OCI-LY7 (cell line): ENCODE data around the gene SLC5A11. TPM values are rescaled to one million over a fixed set of nuclear protein-coding genes. Genes with fewer than 3 reads are reported as not detected.

Experiments
- BruUV-seq: library from RNA; stranded (reverse); fragments of 400-500 nt; replicated peaks from 2 replicates; lab custom pipeline; 2021; lab: Mats Ljungman, UMichigan
- CTCF ChIA-PET: fragments of 300-600 bp; sonication (Branson Sonifier 250); formaldehyde crosslinking; loops from one replicate; lab custom pipeline; 2022; ENCODE audit warnings: antibody characterized with exemption; ENCODE audit not compliant: unreplicated experiment; lab: Charles Lee
- POLR2A ChIA-PET: fragments of 300-600 bp; sonication (Branson Sonifier 250); formaldehyde crosslinking; loops from one replicate; lab custom pipeline; 2022; ENCODE audit warnings: antibody characterized with exemption; lab: Charles Lee
- DNase-seq: peaks from one replicate; pipeline ENCODE4 v3.0.0-alpha.2; 2015; ENCODE audit warnings: low spot score
- H2AFZ ChIP-seq: fragments of 200-600 bp; sonication (generic), shearing (Covaris generic); 2 replicates; pipeline ENCODE4 v1.6.1; 2014; ENCODE audit warnings: mild to moderate bottlenecking, antibody characterized with exemption, low read length, moderate library complexity
- H3K27ac ChIP-seq: fragments of 200-600 bp; sonication (generic); 2 replicates; pipeline ENCODE4 v1.5.1; 2014; ENCODE audit warnings: mixed run types, low read depth, mild to moderate bottlenecking, moderate library complexity, low read length, inconsistent platforms; ENCODE audit not compliant: poor library complexity, severe bottlenecking
- H3K36me3 ChIP-seq: fragments of 200-600 bp; sonication (generic); 2 replicates; pipeline ENCODE4 v1.6.1; 2014; ENCODE audit warnings: mild to moderate bottlenecking, antibody characterized with exemption, low read length, moderate library complexity, mixed read lengths; ENCODE audit not compliant: insufficient read depth
- H3K4me1 ChIP-seq: fragments of 200-600 bp; sonication (generic); 2 replicates; pipeline ENCODE4 v1.5.1; 2014; ENCODE audit warnings: mild to moderate bottlenecking, low read length; ENCODE audit not compliant: insufficient read depth, poor library complexity, severe bottlenecking
- H3K4me2 ChIP-seq: fragments of 200-600 bp; sonication (generic); 2 replicates; pipeline ENCODE4 v1.6.1; 2014; ENCODE audit warnings: mild to moderate bottlenecking, low read length
- H3K4me3 ChIP-seq: fragments of 200-600 bp; sonication (generic); 2 replicates; pipeline ENCODE4 v1.5.1; 2014; ENCODE audit warnings: mild to moderate bottlenecking, low read depth, low read length; ENCODE audit not compliant: poor library complexity, severe bottlenecking
- H3K79me2 ChIP-seq: fragments of 200-600 bp; sonication (generic); 2 replicates; pipeline ENCODE4 v1.6.1; 2016; ENCODE audit warnings: low read depth, mild to moderate bottlenecking, low read length, moderate library complexity, mixed read lengths; ENCODE audit not compliant: insufficient read depth
- H3K9me2 ChIP-seq: fragments of 200-600 bp; sonication (generic); 2 replicates; pipeline ENCODE4 v1.6.1; 2016; ENCODE audit warnings: mild to moderate bottlenecking, low read length, mixed read lengths; ENCODE audit not compliant: insufficient read depth
- H3K9me3 ChIP-seq: fragments of 200-600 bp; sonication (generic); 2 replicates; pipeline ENCODE4 v1.6.1; 2014; ENCODE audit warnings: mild to moderate bottlenecking, mixed run types, low read length, mixed read lengths
- H4K20me1 ChIP-seq: fragments of 200-600 bp; sonication (generic); 2 replicates; pipeline ENCODE4 v1.6.1; 2014; ENCODE audit warnings: mild to moderate bottlenecking, antibody characterized with exemption, low read length, moderate library complexity, mixed read lengths; ENCODE audit not compliant: insufficient read depth
- EZH2phosphoT487 ChIP-seq: fragments of 200-600 bp; sonication (generic); IDR thresholded peaks from 2 replicates; pipeline ENCODE4 v1.6.1; 2018; ENCODE audit warnings: low read depth, borderline replicate concordance, mild to moderate bottlenecking, mixed run types, antibody characterized with exemption, low read length, moderate library complexity, mixed read lengths
- intact Hi-C: fragments of 100-400 bp; cut with micrococcal nuclease; formaldehyde crosslinking; loops from one replicate; pipeline ENCODE4 v1.10.0; 2022; ENCODE audit not compliant: unreplicated experiment
- total RNA-seq, 2 experiments: library from RNA; depleted of rRNA in 1 of 2; stranded (reverse); fragments of >200 nt in 1 of 2; shearing (Covaris generic) in 1 of 2; gene quantifications; 2 replicates each; pipeline ENCODE4 v1.2.3, GENCODE V29; 2014 to 2022
- TF ChIP-seq, protein P1 (sequence below): fragments of 200-600 bp; sonication (generic); conservative IDR thresholded peaks from 2 replicates; pipeline ENCODE4 v1.5.1; 2014; ENCODE audit warnings: mild to moderate bottlenecking, antibody characterized with exemption, low read length, moderate library complexity, mixed read lengths

The SLC5A11 gene
- total RNA-seq, 2 experiments from 2014 or later = 1.0 TPM

GRCh38 chr16:24915019-24915418 is 69.3 kb downstream of the SLC5A11 start:
- H2AFZ ChIP-seq = no peak overlapping the region

GRCh38 chr16:24915576-24915975 is 69.8 kb downstream of the SLC5A11 start:
- no peak for DNase-seq
- no peak overlapping the region for H3K27ac ChIP-seq
- no peak overlapping the region for H2AFZ ChIP-seq
- peaks cover 4% of the 10 kb centered on the region; the same call in 1 of the 2 replicates for H3K36me3 ChIP-seq
- H3K4me2 ChIP-seq = no peak overlapping the region
- intact Hi-C loops = no loop called here
- no TSS peak for BruUV-seq
- no peaks in the 10 kb centered on the region for H4K20me1 ChIP-seq
- H3K4me1 ChIP-seq = no peaks in the 10 kb centered on the region
- no peaks in the 10 kb centered on the region for H3K79me2 ChIP-seq
- no peak for TF ChIP-seq EZH2phosphoT487
- TF ChIP-seq, protein P1, sequence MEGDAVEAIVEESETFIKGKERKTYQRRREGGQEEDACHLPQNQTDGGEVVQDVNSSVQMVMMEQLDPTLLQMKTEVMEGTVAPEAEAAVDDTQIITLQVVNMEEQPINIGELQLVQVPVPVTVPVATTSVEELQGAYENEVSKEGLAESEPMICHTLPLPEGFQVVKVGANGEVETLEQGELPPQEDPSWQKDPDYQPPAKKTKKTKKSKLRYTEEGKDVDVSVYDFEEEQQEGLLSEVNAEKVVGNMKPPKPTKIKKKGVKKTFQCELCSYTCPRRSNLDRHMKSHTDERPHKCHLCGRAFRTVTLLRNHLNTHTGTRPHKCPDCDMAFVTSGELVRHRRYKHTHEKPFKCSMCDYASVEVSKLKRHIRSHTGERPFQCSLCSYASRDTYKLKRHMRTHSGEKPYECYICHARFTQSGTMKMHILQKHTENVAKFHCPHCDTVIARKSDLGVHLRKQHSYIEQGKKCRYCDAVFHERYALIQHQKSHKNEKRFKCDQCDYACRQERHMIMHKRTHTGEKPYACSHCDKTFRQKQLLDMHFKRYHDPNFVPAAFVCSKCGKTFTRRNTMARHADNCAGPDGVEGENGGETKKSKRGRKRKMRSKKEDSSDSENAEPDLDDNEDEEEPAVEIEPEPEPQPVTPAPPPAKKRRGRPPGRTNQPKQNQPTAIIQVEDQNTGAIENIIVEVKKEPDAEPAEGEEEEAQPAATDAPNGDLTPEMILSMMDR = no peak
- ChIA-PET CTCF (no interaction called here), POLR2A (interaction anchor here (0.6 kb wide), 1 partner anchor 407 kb away, joined by 4 read pairs; no protein-coding TSS in a partner anchor)
- H3K9me2 ChIP-seq = no peaks in the 10 kb centered on the region
- no peaks in the 10 kb centered on the region for H3K9me3 ChIP-seq
- H3K4me3 ChIP-seq = no peak overlapping the region

More at GRCh38 chr16:24915019-24915418, 69.3 kb downstream of the SLC5A11 start:
- CTCF ChIA-PET = no interaction called here
- no peak overlapping the region for H3K4me2 ChIP-seq
- H3K4me3 ChIP-seq = no peak overlapping the region
- H4K20me1 ChIP-seq = no peaks in the 10 kb centered on the region
- DNase-seq = no peak
- no peaks in the 10 kb centered on the region for H3K9me2 ChIP-seq
- no peaks in the 10 kb centered on the region for H3K4me1 ChIP-seq
- H3K36me3 ChIP-seq = peaks cover 4% of the 10 kb centered on the region; the same call in 1 of the 2 replicates
- BruUV-seq = no TSS peak
- TF ChIP-seq, protein P1 = no peak
- no peak for TF ChIP-seq EZH2phosphoT487
- intact Hi-C loops = no loop called here
- H3K79me2 ChIP-seq = no peaks in the 10 kb centered on the region
- no peaks in the 10 kb centered on the region for H3K9me3 ChIP-seq
- POLR2A ChIA-PET = interaction anchor here (0.6 kb wide), 1 partner anchor 406 kb away, joined by 4 read pairs; no protein-coding TSS in a partner anchor
- H3K27ac ChIP-seq = no peak overlapping the region

- no peaks in the 10 kb centered on the region for H3K9me3 ChIP-seq
- no peaks in the 10 kb centered on the region for H3K9me2 ChIP-seq
- H3K79me2 ChIP-seq = no peaks in the 10 kb centered on the region
- H3K4me3 ChIP-seq = no peak overlapping the region
- TF ChIP-seq, protein P1 = no peak
- no peak for TF ChIP-seq EZH2phosphoT487
- intact Hi-C loops = no loop called here
- DNase-seq = no peak
- ChIA-PET POLR2A (no interaction called here), CTCF (no interaction called here)
- no peak overlapping the region for H3K27ac ChIP-seq
- no peak overlapping the region for H3K4me2 ChIP-seq
- H2AFZ ChIP-seq = no peak overlapping the region
- H4K20me1 ChIP-seq = no peaks in the 10 kb centered on the region
- peaks cover 4% of the 10 kb centered on the region; the same call in 1 of the 2 replicates for H3K36me3 ChIP-seq
- H3K4me1 ChIP-seq = no peaks in the 10 kb centered on the region
- no TSS peak for BruUV-seq
Measured at GRCh38 chr16:24917236-24917635, 71.5 kb downstream of the SLC5A11 start.
